Skeletal muscle tissue (tissue), 4 donors: ENCODE measurements around the gene TMEM184A. TPM values are rescaled to one million over a fixed set of nuclear protein-coding genes. Genes with fewer than 3 reads are reported as not detected.

Source experiments
- H3K27ac ChIP-seq: one replicate; pipeline ENCODE4 v1.7.0; 2013; ENCODE audit warnings: mild to moderate bottlenecking, low read depth, low read length, inconsistent platforms
- H3K27me3 ChIP-seq, 3 donors: one replicate each; pipeline ENCODE4 v1.7.0; 2013; ENCODE audit warnings: low read length in 3 of 3; ENCODE audit not compliant: control insufficient read depth in 3 of 3, insufficient read depth in 3 of 3
- H3K36me3 ChIP-seq, 3 donors: one replicate each; pipeline ENCODE4 v1.7.0; 2013; ENCODE audit warnings: low read length in 3 of 3; ENCODE audit not compliant: control insufficient read depth in 3 of 3, insufficient read depth in 3 of 3
- H3K4me1 ChIP-seq, 3 donors: one replicate each; pipeline ENCODE4 v1.7.0; 2013; ENCODE audit warnings: low read length in 3 of 3, mild to moderate bottlenecking in 3 of 3; ENCODE audit not compliant: control insufficient read depth in 3 of 3, insufficient read depth in 3 of 3
- H3K4me3 ChIP-seq, 3 donors: one replicate each; pipeline ENCODE4 v1.7.0; 2013; ENCODE audit warnings: low read length in 3 of 3
- H3K9ac ChIP-seq, 3 donors: one replicate each; pipeline ENCODE4 v1.7.0; 2013; ENCODE audit warnings: low read length in 3 of 3, mild to moderate bottlenecking in 3 of 3, moderate library complexity in 2 of 3, low read depth in 1 of 3
- H3K9me3 ChIP-seq, 3 donors: one replicate each; pipeline ENCODE4 v1.7.0; 2013; ENCODE audit warnings: low read length in 3 of 3; ENCODE audit not compliant: control insufficient read depth in 3 of 3
- total RNA-seq: library from RNA; depleted of rRNA; stranded (reverse); fragments of >200 nt; gene quantifications from one replicate; pipeline ENCODE4 v1.2.3, GENCODE V29; 2014
- donor health status: Osteomylitis.

Gene TMEM184A
- total RNA-seq, 1 donor from 2014 or later, result not detected

DNA sequence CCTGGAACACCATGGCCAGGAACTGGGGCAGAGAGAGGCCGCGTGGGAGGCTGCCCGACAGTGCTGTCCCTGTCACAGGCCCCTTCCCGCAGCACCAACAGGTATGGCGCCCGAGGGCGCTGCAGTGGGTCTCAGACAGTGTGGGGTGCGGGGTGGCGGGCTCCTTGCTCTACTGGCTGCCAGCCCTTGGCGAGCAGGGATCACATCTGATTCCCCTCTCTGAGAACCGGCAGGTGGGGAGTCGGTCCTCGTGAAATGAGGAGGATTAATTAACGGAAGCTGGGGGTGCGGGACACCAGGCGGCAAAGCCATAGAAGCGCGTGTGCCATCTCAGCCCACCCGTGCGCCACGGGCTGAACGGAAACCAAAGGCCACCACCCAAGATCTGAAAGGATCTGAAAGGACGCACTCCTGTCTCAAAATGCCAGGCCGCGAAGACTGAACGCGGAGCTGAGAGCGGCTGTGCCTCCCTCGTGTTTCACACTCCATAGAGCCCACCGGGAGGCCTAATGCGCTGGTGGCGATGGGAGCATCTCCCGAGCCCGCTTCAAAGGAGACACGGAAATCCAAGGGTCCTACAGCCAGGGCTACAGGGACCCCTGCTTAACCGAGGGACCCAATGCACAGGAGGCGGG lies 58.6 kb downstream of the TMEM184A start:
- Histone ChIP-seq H3K27ac (no peak overlapping the region), H3K9ac (no peak overlapping the region), H3K36me3 (peaks cover 59 to 68% (median 64%) of the 10 kb centered on the region in 3 donors), H3K4me3 (no peak overlapping the region), H3K27me3 (no peaks in the 10 kb centered on the region), H3K4me1 (peaks cover 6 to 10% (median 8%) of the 10 kb centered on the region in 3 donors), H3K9me3 (no peaks in the 10 kb centered on the region)

DNA sequence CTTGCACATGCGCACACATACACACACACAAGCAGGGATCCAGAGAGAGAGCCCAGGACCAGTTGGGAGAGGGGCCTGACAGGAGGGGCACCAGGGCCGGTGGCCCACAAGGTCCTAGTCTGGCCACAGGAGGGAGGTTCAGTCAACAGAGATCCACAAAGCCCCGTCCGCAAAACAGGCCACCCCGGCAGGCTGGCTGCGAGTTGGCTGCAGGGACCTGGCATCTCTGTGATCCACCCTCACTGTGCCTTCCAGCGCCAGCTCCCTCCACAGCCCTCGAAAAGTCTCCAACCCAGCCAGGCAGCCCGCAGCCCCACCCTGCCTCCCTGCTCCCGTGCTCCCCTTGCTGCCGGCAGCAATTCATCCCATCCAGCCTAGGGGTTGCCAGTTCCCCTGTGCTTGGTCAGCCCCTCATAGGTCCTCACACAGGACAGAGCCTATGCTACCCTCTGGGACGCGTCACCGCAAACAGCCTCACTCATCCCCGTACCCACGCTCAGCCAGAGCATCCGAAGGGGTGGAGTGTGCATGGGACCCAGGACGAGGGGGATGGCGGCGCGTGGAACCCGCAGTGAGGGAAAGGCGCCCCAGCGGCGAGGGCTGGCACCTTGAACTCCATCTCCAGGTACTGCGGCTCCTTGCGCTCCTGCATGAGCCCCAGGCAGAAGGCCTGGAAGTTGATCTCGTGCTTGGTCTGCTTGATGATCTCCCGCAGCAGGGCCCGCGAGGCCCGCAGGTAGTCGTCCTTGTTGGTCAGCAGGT lies 59.3 kb downstream of the TMEM184A start:
- Histone ChIP-seq H3K36me3 (peaks cover 59 to 68% (median 63%) of the 10 kb centered on the region in 3 donors), H3K27ac (no peak overlapping the region), H3K4me3 (no peak overlapping the region), H3K27me3 (no peaks in the 10 kb centered on the region), H3K9me3 (no peaks in the 10 kb centered on the region), H3K9ac (no peak overlapping the region), H3K4me1 (peaks cover under 1 to 3% (median 1%) of the 10 kb centered on the region in 3 donors)

DNA sequence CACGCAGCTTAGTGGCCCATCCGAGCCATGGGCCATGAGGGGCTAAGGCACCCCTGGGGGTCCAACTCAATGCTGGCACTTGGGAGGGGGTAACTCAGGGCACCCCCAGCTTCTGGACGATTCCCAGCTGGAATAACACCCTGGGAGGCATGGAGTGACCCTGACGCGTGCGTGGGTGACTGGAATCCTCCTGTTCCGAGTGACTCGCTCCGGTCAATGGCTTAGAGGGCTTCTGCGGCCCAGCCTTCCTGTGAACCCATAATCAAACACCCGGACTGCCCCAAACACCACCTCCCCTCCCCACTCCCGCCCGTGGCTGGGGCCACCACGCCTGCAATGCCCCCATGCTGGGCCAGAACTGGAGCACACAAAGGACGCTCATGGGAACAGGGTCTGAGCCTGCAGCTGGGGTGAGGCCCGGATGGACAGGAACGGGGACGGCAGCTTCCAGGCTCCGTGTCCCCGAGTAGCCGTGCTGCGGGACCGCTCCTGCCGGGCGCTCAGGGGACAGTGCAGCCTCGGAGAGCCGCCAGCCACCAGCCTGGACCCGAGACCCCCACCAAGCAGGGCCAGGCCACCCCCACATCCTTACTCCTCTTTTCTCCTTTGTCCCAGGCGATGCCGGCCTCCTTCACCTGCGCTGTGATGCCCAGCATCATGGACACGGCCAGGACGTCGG lies 60.3 kb downstream of the TMEM184A start:
- Histone ChIP-seq H3K9ac (no peak overlapping the region), H3K27me3 (no peaks in the 10 kb centered on the region), H3K9me3 (no peaks in the 10 kb centered on the region), H3K36me3 (peaks cover 63 to 70% (median 66%) of the 10 kb centered on the region in 3 donors), H3K4me1 (no peaks in the 10 kb centered on the region), H3K4me3 (no peak overlapping the region), H3K27ac (no peak overlapping the region)

DNA sequence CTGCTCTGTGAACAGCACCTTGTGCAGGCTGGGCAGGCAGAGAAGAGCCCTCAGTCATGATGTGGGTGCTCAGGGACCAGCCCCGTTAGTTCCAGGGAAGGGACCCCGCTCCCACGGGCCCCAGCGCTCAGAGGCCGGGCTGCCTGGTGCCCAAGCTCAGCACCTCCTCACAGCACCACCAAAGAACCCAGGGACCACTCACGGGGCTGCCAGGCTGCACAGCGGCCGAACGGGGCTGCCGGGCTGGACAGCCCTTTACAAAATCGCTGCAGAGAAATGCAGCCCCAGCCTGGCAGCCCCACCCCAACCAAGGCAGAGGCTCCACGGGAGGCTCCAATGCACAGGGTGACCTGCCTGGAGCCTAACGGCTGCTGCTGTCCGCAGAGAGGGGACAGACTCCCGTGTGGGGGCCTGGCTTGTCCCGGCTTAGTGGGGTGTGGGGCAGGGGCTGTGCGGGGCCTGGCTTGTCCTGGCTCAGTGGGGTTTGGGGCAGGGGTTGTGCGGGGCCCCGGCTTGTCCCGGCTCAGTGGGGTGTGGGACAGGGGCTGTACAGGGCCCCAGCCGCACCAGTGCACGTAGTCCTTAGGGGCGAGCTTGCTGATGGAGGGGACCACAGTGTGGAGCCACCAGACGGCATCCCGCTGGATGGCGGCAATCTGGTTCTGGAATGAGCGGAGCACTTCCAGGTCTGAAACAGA lies 61.0 kb downstream of the TMEM184A start:
- no peaks in the 10 kb centered on the region for H3K27me3 ChIP-seq
- H3K9ac ChIP-seq, result no peak overlapping the region
- no peaks in the 10 kb centered on the region for H3K4me1 ChIP-seq
- H3K27ac ChIP-seq, result no peak overlapping the region
- no peak overlapping the region for H3K4me3 ChIP-seq
- no peaks in the 10 kb centered on the region for H3K9me3 ChIP-seq
- peaks cover 60 to 70% (median 66%) of the 10 kb centered on the region in 3 donors for H3K36me3 ChIP-seq

DNA sequence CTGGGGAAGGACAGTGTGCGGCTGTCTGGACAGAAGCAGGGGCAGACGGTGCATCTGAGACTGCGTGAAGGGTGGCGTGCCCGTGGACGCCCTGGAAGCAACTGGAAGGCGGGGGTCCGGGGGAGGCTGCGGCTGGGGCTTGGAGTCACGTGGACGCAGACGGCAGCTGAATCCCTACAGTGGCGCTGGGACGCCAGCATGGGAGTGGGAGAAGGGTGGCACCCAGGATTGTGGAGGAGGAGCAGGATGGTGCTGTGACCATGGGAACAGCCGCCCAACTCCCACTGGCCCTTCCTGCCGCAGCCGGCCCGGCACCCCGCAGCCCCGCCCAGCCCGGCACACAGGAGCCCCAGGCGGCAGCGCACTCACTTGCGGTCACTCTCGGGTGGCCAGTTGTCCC lies 61.6 kb downstream of the TMEM184A start:
- Histone ChIP-seq H3K4me3 (no peak overlapping the region), H3K4me1 (no peaks in the 10 kb centered on the region), H3K9ac (no peak overlapping the region), H3K27me3 (no peaks in the 10 kb centered on the region), H3K9me3 (no peaks in the 10 kb centered on the region), H3K27ac (no peak overlapping the region), H3K36me3 (peaks cover 61 to 70% (median 66%) of the 10 kb centered on the region in 3 donors)

DNA sequence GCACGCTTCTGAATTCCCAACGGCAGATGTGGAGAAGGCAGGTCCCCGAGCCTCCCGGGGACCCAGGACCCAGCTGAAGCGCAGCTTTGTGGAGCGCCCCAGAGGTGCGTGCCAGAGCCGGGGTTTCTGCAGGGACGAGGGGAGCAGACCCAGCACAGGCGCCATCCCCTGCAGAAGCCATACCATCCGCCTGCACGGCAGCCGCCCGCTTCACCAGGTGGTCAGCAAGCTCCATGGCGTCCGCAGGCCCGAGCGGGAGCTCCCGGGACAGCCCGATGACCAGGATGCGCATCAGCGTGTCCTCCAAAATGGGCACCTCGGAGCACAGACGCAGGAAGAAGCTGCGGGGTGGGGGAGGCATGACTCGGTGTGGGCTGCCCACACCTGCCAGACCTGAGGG lies 62.4 kb downstream of the TMEM184A start:
- Histone ChIP-seq H3K4me3 (no peak overlapping the region), H3K4me1 (no peaks in the 10 kb centered on the region), H3K27ac (no peak overlapping the region), H3K9me3 (no peaks in the 10 kb centered on the region), H3K9ac (no peak overlapping the region), H3K27me3 (no peaks in the 10 kb centered on the region), H3K36me3 (peaks cover 67 to 77% (median 72%) of the 10 kb centered on the region in 3 donors)

DNA sequence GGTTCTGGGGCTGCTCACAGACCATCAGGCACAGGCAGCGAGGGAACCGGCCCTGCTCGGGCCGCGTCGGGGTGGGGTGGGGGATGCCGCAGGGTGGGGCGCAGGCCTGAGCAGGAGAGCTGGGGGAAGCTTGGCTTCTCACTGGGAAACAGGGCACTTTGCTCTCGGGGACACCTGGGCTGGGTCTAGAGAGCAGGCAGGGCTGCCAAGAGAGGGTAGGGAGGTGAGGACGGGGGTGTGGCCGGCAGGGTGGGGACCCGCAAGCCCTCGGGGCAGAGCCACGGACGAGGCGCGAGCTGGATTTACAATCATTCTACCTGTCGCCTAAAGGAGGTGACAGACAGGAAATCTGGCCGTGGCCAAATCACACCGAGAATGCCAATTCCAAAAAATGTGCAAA lies 62.9 kb downstream of the TMEM184A start:
- no peak overlapping the region for H3K27ac ChIP-seq
- H3K9me3 ChIP-seq, result no peaks in the 10 kb centered on the region
- no peak overlapping the region for H3K4me3 ChIP-seq
- H3K9ac ChIP-seq, result no peak overlapping the region
- peaks cover 68 to 79% (median 74%) of the 10 kb centered on the region in 3 donors for H3K36me3 ChIP-seq
- H3K27me3 ChIP-seq, result no peaks in the 10 kb centered on the region
- no peaks in the 10 kb centered on the region for H3K4me1 ChIP-seq

DNA sequence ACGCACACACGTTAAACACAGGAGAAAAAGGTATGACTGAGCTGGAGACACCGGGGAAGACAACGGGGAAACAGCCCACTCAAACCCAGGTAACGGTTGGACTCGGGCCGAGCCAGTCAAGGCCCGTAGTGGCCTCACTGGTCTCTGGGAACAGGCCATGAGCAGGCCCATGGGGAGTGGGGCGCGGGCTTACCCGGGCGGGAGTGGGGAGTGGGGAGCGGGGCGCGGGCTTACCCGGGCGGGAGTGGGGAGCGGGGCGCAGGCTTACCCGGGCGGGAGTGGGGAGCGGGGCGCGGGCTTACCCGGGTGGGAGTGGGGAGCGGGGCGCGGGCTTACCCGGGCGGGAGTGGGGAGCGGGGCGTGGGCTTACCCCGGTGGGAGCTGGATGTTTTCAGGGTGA lies 63.4 kb downstream of the TMEM184A start:
- H3K4me3 ChIP-seq, result no peak overlapping the region
- peaks cover 68 to 79% (median 73%) of the 10 kb centered on the region in 3 donors for H3K36me3 ChIP-seq

More for the DNA sequence above, 63.4 kb downstream of the TMEM184A start:
- Histone ChIP-seq H3K4me1 (no peaks in the 10 kb centered on the region), H3K9me3 (no peaks in the 10 kb centered on the region), H3K9ac (no peak overlapping the region), H3K27ac (no peak overlapping the region), H3K27me3 (no peaks in the 10 kb centered on the region)
